Fibroblast of lung (primary cell): ENCODE data around the gene LITAF.
"Not testable (repeated sequence)": the region's sequence is repeated elsewhere in the genome, so short reads cannot be mapped to it uniquely, and the experiment has no call there.

ENCODE experiments used
- EZH2 ChIP-seq: IDR thresholded peaks from 2 replicates; pipeline ENCODE4 v1.5.1; 2012; ENCODE audit warnings: low read length, control low read depth, mild to moderate bottlenecking; ENCODE audit errors: missing control alignments
- TF ChIP-seq, protein P1 (sequence below), 2 donors: IDR thresholded peaks in 1 of 2; conservative IDR thresholded peaks in 1 of 2; 1 replicate in 1 of 2; 2 replicates in 1 of 2; pipeline ENCODE4 v1.5.1; 2011 to 2012; ENCODE audit warnings: low read length in 2 of 2, control low read depth in 1 of 2, inconsistent platforms in 1 of 2, low read depth in 1 of 2, mild to moderate bottlenecking in 1 of 2

DNA sequence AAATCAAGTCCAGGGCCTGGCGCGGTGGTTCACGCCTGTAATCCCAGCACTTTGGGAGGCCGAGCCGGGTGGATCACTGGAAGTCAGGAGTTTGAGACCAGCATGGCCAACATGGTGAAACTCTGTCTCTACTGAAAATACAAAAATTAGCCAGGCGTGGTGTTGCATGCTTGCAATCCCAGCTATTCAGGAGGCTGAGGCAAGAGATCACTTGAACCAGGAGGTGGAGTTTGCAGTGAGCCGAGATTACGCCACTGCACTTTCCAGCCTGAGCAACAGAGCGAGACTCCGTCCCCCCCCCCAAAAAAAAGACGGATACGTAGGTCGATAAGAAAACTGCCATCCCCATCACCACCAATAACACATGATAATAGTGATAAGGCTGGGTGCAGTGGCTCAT lies 82.5 kb downstream of the LITAF start:
- TF ChIP-seq EZH2: not testable (repeated sequence)
- TF ChIP-seq, protein P1, sequence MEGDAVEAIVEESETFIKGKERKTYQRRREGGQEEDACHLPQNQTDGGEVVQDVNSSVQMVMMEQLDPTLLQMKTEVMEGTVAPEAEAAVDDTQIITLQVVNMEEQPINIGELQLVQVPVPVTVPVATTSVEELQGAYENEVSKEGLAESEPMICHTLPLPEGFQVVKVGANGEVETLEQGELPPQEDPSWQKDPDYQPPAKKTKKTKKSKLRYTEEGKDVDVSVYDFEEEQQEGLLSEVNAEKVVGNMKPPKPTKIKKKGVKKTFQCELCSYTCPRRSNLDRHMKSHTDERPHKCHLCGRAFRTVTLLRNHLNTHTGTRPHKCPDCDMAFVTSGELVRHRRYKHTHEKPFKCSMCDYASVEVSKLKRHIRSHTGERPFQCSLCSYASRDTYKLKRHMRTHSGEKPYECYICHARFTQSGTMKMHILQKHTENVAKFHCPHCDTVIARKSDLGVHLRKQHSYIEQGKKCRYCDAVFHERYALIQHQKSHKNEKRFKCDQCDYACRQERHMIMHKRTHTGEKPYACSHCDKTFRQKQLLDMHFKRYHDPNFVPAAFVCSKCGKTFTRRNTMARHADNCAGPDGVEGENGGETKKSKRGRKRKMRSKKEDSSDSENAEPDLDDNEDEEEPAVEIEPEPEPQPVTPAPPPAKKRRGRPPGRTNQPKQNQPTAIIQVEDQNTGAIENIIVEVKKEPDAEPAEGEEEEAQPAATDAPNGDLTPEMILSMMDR (conservative IDR thresholded peaks at IDR 0.05 in 1 of 2, IDR thresholded peaks at IDR 0.05 in 1 of 2; ENCODE audit: low read depth in 1 of 2, low read length in 2 of 2): not testable (repeated sequence)
